Measurements from ENCODE around the gene OBSL1.

DNA sequence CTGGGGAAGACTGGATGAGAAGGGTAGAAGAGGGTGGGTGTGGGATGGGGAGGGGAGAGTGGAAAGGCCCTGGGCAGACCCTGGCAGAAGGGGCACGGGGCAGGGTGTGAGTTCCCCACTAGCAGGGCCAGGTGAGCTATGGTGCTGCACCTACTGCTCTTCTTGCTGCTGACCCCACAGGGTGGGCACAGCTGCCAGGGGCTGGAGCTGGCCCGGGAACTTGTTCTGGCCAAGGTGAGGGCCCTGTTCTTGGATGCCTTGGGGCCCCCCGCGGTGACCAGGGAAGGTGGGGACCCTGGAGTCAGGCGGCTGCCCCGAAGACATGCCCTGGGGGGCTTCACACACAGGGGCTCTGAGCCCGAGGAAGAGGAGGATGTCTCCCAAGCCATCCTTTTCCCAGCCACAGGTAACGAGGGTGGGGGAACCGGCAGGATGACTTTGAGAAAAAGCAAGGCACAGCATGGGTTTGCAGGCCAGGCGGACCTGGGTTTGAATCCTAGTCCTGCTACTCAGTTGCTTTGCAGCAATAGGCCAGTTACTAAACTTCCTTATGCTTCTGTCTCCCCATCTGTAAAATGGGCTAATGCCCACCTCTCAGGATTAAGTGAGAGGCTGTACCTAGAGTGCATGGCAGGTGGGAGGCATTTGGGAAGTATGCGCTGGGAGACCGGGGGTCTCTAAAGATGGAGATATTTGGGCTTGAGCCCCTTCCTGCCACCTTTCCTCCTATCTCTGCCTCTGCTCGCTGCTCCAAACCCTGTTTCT, 1.1 kb upstream of the OBSL1 start, which contains the start of gene INHA:
- TF ChIP-seq LEF1 (IDR thresholded peaks at IDR 0.05; ENCODE audit: borderline replicate concordance) (no peak), TARDBP (IDR thresholded peaks at IDR 0.05) (no peak), SP1 (IDR thresholded peaks at IDR 0.05) (no peak), SUZ12 (IDR thresholded peaks at IDR 0.05) (no peak), FOXK2 (IDR thresholded peaks at IDR 0.05) (no peak), HDGF (IDR thresholded peaks at IDR 0.05; ENCODE audit: borderline replicate concordance) (no peak), CTBP1 (IDR thresholded peaks at IDR 0.05; ENCODE audit: borderline replicate concordance) (no peak)
